GM21447 (cell line): ENCODE results near the gene KLRC3.
"Not testable (repeated sequence)": the region's sequence is repeated elsewhere in the genome, so short reads cannot be mapped to it uniquely, and the experiment has no call there.

Source experiments
- ATAC-seq: cut with Tn5 transposase; IDR thresholded peaks from one replicate; pipeline ENCODE4 v1.9.1; 2021; ENCODE audit not compliant: unreplicated experiment

The KLRC3 gene

DNA sequence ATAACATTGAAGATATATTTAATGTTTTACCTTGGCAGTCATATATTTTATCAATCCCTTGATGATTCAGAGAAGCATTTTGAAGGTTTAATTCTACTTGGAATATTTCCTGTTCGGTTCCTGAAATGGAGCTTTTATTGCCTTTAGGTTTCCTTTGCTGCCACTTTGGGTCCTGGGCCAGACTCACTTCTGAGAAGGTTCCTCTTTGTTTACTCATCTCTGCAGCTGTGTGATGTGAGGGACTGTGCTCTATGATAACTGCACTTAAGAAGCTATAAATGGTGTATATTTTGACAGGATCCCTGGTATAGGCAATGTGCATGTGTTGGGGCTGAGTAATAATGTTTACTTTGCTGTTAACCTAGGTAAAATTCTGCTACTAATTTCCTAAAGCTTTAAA, at the start of gene KLRC3:
Gene KLRC3, minus strand, starts transcription at position 262 of the 400 bp plus-strand sequence. Its CDS starts 45 bp downstream, at position 217.
- not testable (repeated sequence) for ATAC-seq

GRCh38 chr12:10469701-10470100, 49.3 kb upstream of the KLRC3 start:
- no peak for ATAC-seq

DNA sequence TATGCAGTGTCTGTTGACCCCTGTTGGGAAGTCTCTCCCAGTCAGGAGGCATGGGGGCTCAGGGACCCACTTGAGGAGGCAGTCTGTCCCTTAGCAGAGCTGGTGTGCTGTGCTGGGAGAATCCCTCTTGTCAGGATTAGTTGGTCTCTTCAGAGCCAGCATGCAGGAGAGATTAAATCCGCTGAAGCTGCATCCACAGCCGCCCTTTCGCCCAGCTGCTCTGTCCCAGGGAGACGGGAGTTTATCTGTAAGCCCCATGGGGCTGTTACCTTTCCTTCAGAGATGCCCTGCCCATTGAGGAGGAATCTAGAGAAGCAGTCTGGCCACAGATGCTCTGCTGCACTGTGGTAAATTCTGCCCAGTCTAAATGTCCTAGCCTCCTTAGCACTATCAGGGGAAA, 45.9 kb upstream of the KLRC3 start:
- no peak for ATAC-seq

GRCh38 chr12:10457760-10458159, 37.4 kb upstream of the KLRC3 start:
- no peak for ATAC-seq

DNA sequence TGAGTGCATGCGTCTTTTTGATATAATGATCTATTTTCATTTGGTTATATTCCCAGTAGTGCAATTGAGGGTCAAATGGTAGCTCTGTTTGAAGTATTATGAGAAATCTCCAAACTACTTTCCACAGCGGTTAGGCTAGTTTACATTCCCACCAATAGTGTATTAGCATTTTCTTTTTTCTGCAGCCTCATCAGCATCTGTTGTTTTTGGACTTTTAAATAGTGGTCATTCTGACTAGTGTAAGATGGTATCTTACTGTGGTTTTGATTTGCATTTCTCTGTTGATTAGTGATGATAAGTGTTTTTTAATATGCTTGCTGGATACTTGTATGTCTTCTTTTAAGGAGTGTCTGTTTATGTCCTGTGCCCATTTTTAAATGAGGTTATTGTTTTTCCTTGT, 36.5 kb upstream of the KLRC3 start:
- no peak for ATAC-seq

DNA sequence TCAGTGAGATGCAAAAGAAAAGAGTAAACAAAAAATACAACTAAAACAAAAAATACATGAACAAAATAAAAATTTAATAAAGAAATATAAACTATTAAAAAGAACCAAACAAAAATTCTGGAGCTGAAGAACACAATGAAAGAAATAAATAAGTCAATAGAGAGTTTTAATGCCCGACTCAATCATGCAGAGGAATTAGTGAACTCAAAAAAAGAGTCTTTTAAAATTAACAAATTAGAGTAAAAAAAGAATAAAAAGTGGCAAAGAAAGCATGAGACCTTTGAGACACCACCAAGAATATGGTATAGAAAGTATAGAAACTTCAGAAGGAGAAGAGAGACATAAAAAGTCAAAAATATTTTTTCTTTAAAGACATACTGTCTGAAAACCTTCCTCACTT, 35.4 kb upstream of the KLRC3 start:
- ATAC-seq: no peak

DNA sequence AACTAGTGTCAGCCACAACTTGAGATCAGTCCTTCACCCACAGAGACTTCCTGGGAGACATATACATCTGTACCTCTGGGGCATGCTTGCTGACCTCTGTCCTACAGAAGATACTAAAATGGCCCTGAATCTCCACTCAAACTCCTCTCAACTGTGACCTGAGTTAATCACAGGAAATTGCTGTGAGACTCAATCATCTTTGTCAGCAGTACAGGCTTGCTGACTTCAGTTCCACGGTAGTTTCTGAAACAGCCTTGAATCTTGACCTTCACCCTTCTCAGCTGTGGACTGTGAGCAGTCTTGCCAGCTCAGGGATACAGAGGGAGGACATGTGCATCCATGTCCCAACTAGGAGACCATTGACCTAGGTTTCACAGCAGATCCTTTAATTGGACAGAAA, 34.1 kb upstream of the KLRC3 start:
- ATAC-seq: no peak

DNA sequence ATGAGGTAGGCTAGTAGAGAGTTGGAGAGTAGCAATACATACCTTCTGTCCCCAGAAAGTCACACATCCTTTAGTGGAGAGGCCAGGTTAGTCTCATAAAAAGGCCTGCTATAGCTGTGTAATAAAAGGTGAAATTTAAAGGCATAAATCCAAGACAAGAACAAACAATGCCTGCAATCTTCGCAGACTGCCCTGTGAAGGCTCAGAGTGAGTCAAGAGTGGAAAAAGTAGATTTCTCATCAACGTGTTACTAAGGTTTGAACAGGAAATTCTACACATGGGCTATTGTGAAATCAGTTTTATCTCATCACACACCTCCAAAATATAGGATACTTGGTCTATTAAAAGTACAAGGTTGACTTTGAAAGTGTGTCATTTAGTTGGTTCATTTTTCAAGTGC, 32.8 kb upstream of the KLRC3 start, which contains the start of gene KLRC1:
Gene KLRC1, minus strand, starts transcription at position 222 of the 400 bp plus-strand sequence. CDS start 2,221 bp downstream, outside the sequence.
- no peak for ATAC-seq

DNA sequence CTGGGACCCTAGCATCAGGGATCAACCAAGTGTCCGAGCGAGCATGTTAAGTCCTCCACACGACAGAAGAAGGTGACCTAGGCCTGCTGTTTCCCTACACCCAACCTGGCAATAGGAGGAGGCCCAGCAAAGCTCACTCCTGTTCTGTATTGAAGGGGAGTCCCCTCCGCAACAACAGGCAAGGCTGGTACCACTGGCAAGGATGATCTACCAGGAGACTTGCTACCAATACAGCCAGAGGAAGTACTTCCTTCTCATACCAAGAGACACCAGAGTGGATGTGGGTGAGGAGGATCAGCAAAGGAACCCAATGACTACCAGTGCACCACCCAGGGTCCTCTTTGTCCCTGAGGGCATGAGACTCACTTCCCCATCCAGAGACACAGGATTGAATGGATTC, 27.8 kb upstream of the KLRC3 start:
- ATAC-seq: no peak

GRCh38 chr12:10446052-10446451, 25.7 kb upstream of the KLRC3 start:
- ATAC-seq: not testable (repeated sequence)

GRCh38 chr12:10441144-10441543, 20.7 kb upstream of the KLRC3 start:
- ATAC-seq: not testable (repeated sequence)

DNA sequence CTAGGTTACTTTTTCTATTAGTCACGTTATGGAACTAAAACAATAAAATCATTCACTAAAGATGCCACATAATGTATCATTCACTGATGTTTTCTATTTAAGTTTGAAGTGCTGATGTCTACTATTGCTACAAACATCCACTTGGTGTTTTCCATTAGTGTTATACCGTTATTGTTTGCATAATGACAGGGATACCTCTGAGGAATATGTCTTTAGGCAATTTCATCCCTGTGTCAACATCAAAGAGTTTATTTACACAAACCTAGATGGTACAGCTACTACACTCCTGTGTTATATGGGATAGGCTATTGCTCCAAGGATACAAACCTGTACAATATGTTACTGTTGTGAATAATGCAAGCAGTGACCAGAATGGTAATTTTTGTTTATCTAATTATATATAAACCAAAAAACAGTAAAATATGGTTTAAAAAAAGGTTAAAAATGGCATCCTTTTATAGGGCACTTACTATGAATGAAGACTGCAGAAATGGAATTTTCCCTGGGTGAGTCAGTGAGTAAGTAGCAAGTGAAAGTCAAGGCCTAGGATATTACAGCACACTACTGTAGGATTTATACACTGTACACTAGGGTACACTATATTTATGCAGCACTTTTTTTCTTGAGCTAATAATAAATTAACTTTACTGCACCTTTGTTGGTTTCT, 19.3 kb upstream of the KLRC3 start:
- not testable (repeated sequence) for ATAC-seq

DNA sequence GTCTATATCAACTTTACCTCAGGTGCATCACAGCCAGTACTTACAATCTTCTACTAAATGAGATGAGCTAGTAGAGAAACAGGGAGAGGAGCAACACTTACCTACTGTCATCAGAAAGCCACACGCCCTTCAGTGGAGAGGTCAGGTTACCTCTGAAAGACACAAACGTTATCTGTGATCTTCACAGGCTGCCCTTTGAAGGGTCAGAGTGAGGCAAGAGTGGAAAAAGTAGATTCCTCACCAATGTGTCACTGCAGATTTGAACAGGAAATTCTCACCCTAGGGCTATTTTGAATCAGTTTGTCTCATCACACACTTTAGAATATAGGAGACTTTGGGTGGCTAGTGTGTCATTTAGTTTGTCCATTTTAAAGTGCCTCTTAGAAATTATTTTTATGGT, 17.2 kb upstream of the KLRC3 start:
- not testable (repeated sequence) for ATAC-seq

DNA sequence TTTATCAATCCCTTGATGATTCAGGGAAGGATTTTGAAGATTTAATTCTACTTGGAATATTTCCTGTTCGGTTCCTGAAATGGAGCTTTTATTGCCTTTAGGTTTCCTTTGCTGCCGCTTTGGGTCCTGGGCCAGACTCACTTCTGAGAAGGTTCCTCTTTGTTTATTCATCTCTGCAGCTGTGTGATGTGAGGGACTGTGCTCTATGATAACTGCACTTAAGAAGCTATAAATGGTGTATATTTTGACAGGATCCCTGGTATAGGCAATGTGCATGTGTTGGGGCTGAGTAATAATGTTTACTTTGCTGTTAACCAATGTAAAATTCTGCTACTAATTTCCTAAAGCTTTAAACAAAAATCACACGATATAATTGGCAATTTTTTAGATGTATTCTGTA, 15.4 kb upstream of the KLRC3 start, which contains the start of gene KLRC2:
Gene KLRC2, minus strand, starts transcription at position 195 of the 400 bp plus-strand sequence. Its CDS starts 24 bp downstream, at position 171.
- ATAC-seq: not testable (repeated sequence)

- not testable (repeated sequence) for ATAC-seq
Measured at GRCh38 chr12:10430623-10431022, 10.2 kb upstream of the KLRC3 start.

- ATAC-seq: not testable (repeated sequence)
Measured at GRCh38 chr12:10425938-10426337, 5.5 kb upstream of the KLRC3 start.

GRCh38 chr12:10424260-10424899, 4.0 kb upstream of the KLRC3 start:
- ATAC-seq: not testable (repeated sequence)

DNA sequence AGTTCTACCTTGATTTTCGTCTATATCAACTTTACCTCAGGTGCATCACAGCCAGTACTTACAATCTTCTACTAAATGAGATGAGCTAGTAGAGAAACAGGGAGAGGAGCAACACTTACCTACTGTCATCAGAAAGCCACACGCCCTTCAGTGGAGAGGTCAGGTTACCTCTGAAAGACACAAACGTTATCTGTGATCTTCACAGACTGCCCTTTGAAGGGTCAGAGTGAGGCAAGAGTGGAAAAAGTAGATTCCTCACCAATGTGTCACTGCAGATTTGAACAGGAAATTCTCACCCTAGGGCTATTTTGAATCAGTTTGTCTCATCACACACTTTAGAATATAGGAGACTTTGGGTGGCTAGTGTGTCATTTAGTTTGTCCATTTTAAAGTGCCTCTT, 1.8 kb upstream of the KLRC3 start:
- not testable (repeated sequence) for ATAC-seq

DNA sequence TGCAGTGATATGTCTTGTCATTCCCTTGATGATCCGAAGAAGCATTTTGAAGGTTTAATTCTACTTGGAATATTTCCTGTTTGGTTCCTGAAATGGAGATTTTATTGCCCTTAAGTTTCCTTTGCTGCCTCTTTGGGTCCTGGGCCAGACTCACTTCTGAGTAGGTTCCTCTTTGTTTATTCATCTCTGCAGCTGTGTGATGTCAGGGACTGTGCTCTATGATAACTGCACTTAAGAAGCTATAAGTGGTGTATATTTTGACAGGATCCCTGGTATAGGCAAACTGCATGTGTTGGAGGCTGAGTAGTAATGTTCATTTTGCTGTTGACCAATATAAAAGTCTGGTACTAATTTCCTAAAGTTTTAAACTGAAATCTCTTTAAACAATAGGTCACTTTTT, 11.0 kb downstream of the KLRC3 start, which contains the start of gene KLRC4:
Gene KLRC4, minus strand, starts transcription at position 366 of the 400 bp plus-strand sequence. Its CDS starts 182 bp downstream, at position 184.
- ATAC-seq: no peak

DNA sequence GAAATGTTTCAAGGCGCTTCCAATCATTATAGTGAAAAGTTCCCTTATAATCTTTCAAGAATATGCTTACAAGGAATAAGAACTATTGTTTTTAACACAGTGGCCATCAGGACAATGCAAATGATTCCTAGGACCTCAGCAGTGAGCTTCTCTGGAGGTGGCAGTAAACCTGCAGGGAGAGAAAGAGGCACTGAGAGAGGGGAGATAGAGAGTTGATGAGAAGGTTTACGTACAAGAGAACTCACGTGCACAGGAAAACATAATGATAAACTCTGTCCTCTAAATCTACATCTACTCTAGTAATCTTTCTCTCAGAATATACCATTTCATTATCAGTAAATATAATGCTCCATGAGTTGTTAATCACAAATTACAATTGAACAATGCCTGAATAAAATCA, 11.6 kb downstream of the KLRC3 start:
- ATAC-seq: no peak

DNA sequence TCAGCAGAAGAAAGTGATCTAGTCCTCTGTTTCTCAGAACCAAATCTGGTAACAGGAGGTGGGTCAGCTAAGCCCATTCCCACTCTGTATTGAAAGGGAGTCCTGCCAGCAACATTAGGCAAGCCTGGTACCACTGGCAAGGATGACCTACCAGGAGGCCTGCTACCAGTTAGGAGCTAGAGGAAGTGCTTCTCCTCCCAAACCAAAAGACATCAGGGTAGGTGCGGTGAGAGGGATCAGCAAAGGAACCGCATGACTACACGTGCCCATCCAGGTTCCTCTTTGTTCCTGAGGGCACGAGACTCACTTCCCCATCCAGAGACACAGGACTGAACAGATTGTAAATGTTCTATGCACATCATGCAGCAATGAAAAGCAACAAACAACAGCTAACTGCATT, 13.7 kb downstream of the KLRC3 start:
- ATAC-seq: no peak

DNA sequence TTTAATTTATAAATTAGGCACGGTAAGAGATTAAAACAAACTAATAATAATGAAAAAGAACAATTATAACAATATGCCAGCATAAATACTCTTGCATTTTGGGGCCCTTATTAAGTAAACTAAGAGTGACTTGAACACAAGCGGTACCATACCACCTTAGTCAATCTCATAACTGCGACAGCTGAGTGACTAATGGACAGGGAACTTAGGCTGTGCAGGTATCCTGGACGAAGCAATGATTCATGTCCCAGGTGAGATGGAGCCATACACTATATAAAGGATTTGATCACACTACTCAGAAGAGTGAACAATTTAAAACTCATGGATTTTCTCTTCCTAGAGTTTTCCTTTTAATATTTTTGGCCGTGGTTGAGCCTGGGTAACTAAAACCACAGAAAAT, 15.1 kb downstream of the KLRC3 start:
- ATAC-seq: no peak
